Naive thymus-derived CD4-positive, alpha-beta T cell (primary cell): ENCODE data around the gene MOSMO. TPM values are rescaled to one million over a fixed set of nuclear protein-coding genes. Genes with fewer than 3 reads are reported as not detected.
"Not testable (repeated sequence)": the region's sequence is repeated elsewhere in the genome, so short reads cannot be mapped to it uniquely, and the experiment has no call there.

Source experiments
- ATAC-seq: fragments of 150-1000 bp; cut with Tn5 transposase; 2 replicates; pipeline ENCODE4 v1.10.0; 2021; ENCODE audit warnings: mild to moderate bottlenecking, moderate library complexity
- CTCF ChIA-PET: fragments of 350-600 bp; sonication (Branson Sonifier 250); formaldehyde crosslinking; loops from one replicate; lab custom pipeline; 2021; ENCODE audit warnings: antibody characterized with exemption; lab: Charles Lee
- POLR2A ChIA-PET: fragments of 350-600 bp; sonication (Branson Sonifier 250); formaldehyde crosslinking; loops from one replicate; lab custom pipeline; 2021; ENCODE audit warnings: antibody characterized with exemption, inconsistent platforms; lab: Charles Lee
- DNase-seq, 9 donors: peaks; one replicate each; pipeline versions ENCODE4 v3.0.0 to v3.0.0-alpha.2; 2020 to 2022; ENCODE audit warnings: mixed read lengths in 1 of 9
- H3K27ac ChIP-seq: one replicate; pipeline ENCODE4 v1.7.0; 2013; ENCODE audit warnings: mild to moderate bottlenecking, low read depth, low read length, moderate library complexity
- H3K27me3 ChIP-seq, 2 donors: one replicate each; pipeline ENCODE4 v1.7.0; 2013; ENCODE audit warnings: low read length in 2 of 2, mild to moderate bottlenecking in 2 of 2, moderate library complexity in 2 of 2; ENCODE audit not compliant: control insufficient read depth in 2 of 2, insufficient read depth in 2 of 2
- H3K36me3 ChIP-seq, 3 experiments: 1 replicate in 2 of 3; 2 replicates in 1 of 3; pipeline ENCODE4 v1.7.0; 2013; ENCODE audit warnings: low read length in 3 of 3, mild to moderate bottlenecking in 3 of 3, moderate library complexity in 1 of 3; ENCODE audit not compliant: insufficient read depth in 3 of 3, control insufficient read depth in 2 of 3
- H3K4me1 ChIP-seq, 2 donors: one replicate each; pipeline ENCODE4 v1.7.0; 2013; ENCODE audit warnings: low read length in 2 of 2, mild to moderate bottlenecking in 2 of 2, moderate library complexity in 1 of 2; ENCODE audit not compliant: control insufficient read depth in 2 of 2, insufficient read depth in 2 of 2
- H3K4me3 ChIP-seq: 2 replicates; pipeline ENCODE4 v1.7.0; 2013; ENCODE audit warnings: mild to moderate bottlenecking, low read length
- H3K9me3 ChIP-seq, 3 experiments: 1 replicate in 2 of 3; 2 replicates in 1 of 3; pipeline ENCODE4 v1.7.0; 2013; ENCODE audit warnings: low read length in 3 of 3; ENCODE audit not compliant: control insufficient read depth in 2 of 3
- H3K27ac Mint-ChIP-seq, 9 donors: one replicate each; pipeline ENCODE4 v1.8.0; 2020 to 2022; ENCODE audit warnings: mixed read lengths in 9 of 9, mild to moderate bottlenecking in 8 of 9, moderate library complexity in 5 of 9, inconsistent platforms in 2 of 9
- H3K27me3 Mint-ChIP-seq, 5 donors: one replicate each; pipeline ENCODE4 v1.8.0; 2021 to 2022; ENCODE audit warnings: mixed read lengths in 5 of 5, mild to moderate bottlenecking in 1 of 5
- H3K36me3 Mint-ChIP-seq, 5 donors: one replicate each; pipeline ENCODE4 v1.8.0; 2020 to 2022; ENCODE audit warnings: mixed read lengths in 5 of 5, mild to moderate bottlenecking in 3 of 5, inconsistent platforms in 1 of 5
- H3K4me1 Mint-ChIP-seq, 7 donors: one replicate each; pipeline ENCODE4 v1.8.0; 2020 to 2022; ENCODE audit warnings: mixed read lengths in 7 of 7, mild to moderate bottlenecking in 3 of 7, inconsistent platforms in 1 of 7
- H3K4me3 Mint-ChIP-seq, 10 donors: one replicate each; pipeline ENCODE4 v1.8.0; 2020 to 2022; ENCODE audit warnings: mild to moderate bottlenecking in 10 of 10, mixed read lengths in 10 of 10, moderate library complexity in 6 of 10, inconsistent platforms in 2 of 10
- H3K9me3 Mint-ChIP-seq, 11 donors: one replicate each; pipeline ENCODE4 v1.8.0; 2020 to 2022; ENCODE audit warnings: mixed read lengths in 11 of 11, mild to moderate bottlenecking in 4 of 11, inconsistent platforms in 1 of 11, moderate library complexity in 1 of 11
- intact Hi-C, 2 donors: fragments of 100-400 bp; cut with micrococcal nuclease; formaldehyde crosslinking; loops; one replicate each; pipeline ENCODE4 v1.15.1; 2023
- polyA plus RNA-seq, 2 donors: library from polyadenylated mRNA; unstranded; fragments of 300-500 nt; fragmentation: Illumina TruSeq; gene quantifications; one replicate each; pipeline ENCODE4 v1.2.3, GENCODE V29; 2021
- total RNA-seq, 6 experiments: library from RNA in 5 of 6; stranded (reverse) in 5 of 6; gene quantifications; 1 replicate in 5 of 6; 2 replicates in 1 of 6; pipeline ENCODE4 v1.2.3 and lab custom pipeline; 2021 to 2026

Gene MOSMO
- total and polyA plus RNA-seq, 7 experiments from 2014 or later, result 2.8 to 24.0 (median 9.9) TPM

GRCh38 chr16:22022151-22022550 lies 14.2 kb downstream of the MOSMO start:
- Histone ChIP-seq H3K36me3 (peaks cover 0 to 3% (median 0%) of the 10 kb centered on the region in 3 experiments), H3K4me1 (peaks cover 0 to 5% of the 10 kb centered on the region in 2 donors), H3K27ac (no peak overlapping the region), H3K4me3 (no peak overlapping the region), H3K9me3 (no peaks in the 10 kb centered on the region), H3K27me3 (no peaks in the 10 kb centered on the region)
- peaks cover 10 to 68% (median 49%) of the 10 kb centered on the region in 7 donors for H3K4me1 Mint-ChIP-seq
- POLR2A ChIA-PET, result interaction anchor here (0.8 kb wide), 1 partner anchor 15 kb away, joined by 4 read pairs; no protein-coding TSS in a partner anchor
- DNase-seq (no peak), ATAC-seq (no peak)
- H3K27me3 Mint-ChIP-seq, result no peaks in the 10 kb centered on the region
- peaks cover 0 to 12% (median 0%) of the 10 kb centered on the region in 5 donors for H3K36me3 Mint-ChIP-seq
- H3K27ac Mint-ChIP-seq, result no peak overlapping the region
- intact Hi-C loops, result no loop called here
- CTCF ChIA-PET, result interaction anchor here (0.7 to 1.5 kb wide), 2 partner anchors 13 to 55 kb away, joined by 3 read pairs; no protein-coding TSS in a partner anchor
- no peak overlapping the region for H3K4me3 Mint-ChIP-seq
- no peaks in the 10 kb centered on the region for H3K9me3 Mint-ChIP-seq

GRCh38 chr16:22023505-22023904 lies 15.6 kb downstream of the MOSMO start:
- Histone ChIP-seq H3K36me3 (peaks cover 0 to 3% (median 0%) of the 10 kb centered on the region in 3 experiments), H3K27ac (no peak overlapping the region), H3K27me3 (no peaks in the 10 kb centered on the region), H3K4me3 (no peak overlapping the region), H3K9me3 (no peaks in the 10 kb centered on the region), H3K4me1 (no peaks in the 10 kb centered on the region)
- intact Hi-C loops, result no loop called here
- Mint-ChIP-seq H3K9me3 (no peaks in the 10 kb centered on the region), H3K4me3 (no peak overlapping the region), H3K27me3 (no peaks in the 10 kb centered on the region), H3K27ac (no peak overlapping the region), H3K4me1 (peaks cover 13 to 61% (median 40%) of the 10 kb centered on the region in 7 donors), H3K36me3 (peaks cover 0 to 14% (median 0%) of the 10 kb centered on the region in 5 donors)
- CTCF ChIA-PET, result interaction anchor here (0.9 to 1.5 kb wide), 2 partner anchors 12 to 14 kb away, joined by 3 read pairs; no protein-coding TSS in a partner anchor
- DNase-seq, result no peak
- POLR2A ChIA-PET, result no interaction called here
- no peak for ATAC-seq

DNA sequence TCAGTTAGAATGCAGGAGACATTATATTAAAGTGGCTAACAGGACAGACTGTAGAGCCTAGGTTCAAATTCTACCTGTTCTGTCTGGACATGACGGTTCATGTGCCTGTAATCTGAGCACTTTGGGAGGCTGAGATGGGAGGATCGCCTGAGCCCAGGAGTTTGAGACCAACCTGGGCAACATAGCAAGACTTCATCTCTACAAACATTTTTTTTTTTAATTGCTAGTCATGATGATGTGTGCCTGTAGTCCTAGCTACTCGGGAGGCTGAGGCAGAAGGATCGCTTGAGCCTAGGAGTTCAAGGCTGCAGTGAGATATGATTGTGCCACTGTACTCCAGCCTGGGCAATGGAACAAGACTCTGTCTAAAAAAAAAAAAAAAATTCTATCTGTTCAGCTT lies 16.9 kb downstream of the MOSMO start:
- H3K27ac ChIP-seq, H3K27me3 Mint-ChIP-seq, H3K27me3 ChIP-seq, intact Hi-C loops, H3K4me3 Mint-ChIP-seq, H3K36me3 ChIP-seq, H3K27ac Mint-ChIP-seq, CTCF ChIA-PET, H3K4me3 ChIP-seq, ATAC-seq, DNase-seq, H3K9me3 ChIP-seq, H3K4me1 ChIP-seq, POLR2A ChIA-PET, H3K9me3 Mint-ChIP-seq: not testable (repeated sequence)
- Mint-ChIP-seq H3K4me1 (peaks cover 8 to 49% (median 29%) of the 10 kb centered on the region in 7 donors), H3K36me3 (peaks cover under 1 to 19% (median 1%) of the 10 kb centered on the region in 5 donors)

- H3K4me3 Mint-ChIP-seq, result no peak overlapping the region
- H3K9me3 ChIP-seq, result no peaks in the 10 kb centered on the region
- peaks cover 13 to 44% (median 24%) of the 10 kb centered on the region in 7 donors for H3K4me1 Mint-ChIP-seq
- H3K36me3 ChIP-seq, result no peaks in the 10 kb centered on the region
- no peaks in the 10 kb centered on the region for H3K4me1 ChIP-seq
- H3K27ac ChIP-seq, result no peak overlapping the region
- no peaks in the 10 kb centered on the region for H3K27me3 Mint-ChIP-seq
- H3K36me3 Mint-ChIP-seq, result peaks cover 5 to 33% (median 17%) of the 10 kb centered on the region in 5 donors
- H3K4me3 ChIP-seq, result no peak overlapping the region
- H3K9me3 Mint-ChIP-seq, result peaks cover 0 to 7% (median 0%) of the 10 kb centered on the region in 11 donors
- CTCF ChIA-PET, result no interaction called here
- POLR2A ChIA-PET, result no interaction called here
- DNase-seq (no peak), ATAC-seq (no peak)
- peak overlapping the region in 1 of 9 donors; percentile 52 for H3K27ac Mint-ChIP-seq
- intact Hi-C loops, result no loop called here
- H3K27me3 ChIP-seq, result no peaks in the 10 kb centered on the region
Measured at GRCh38 chr16:22027633-22028032, 19.7 kb downstream of the MOSMO start.

- POLR2A ChIA-PET, result no interaction called here
- no peak overlapping the region for H3K27ac ChIP-seq
Measured at GRCh38 chr16:22029632-22030031, 21.7 kb downstream of the MOSMO start.

GRCh38 chr16:22030087-22030812 lies 22.3 kb downstream of the MOSMO start:
- ChIA-PET CTCF (no interaction called here), POLR2A (no interaction called here)
- Mint-ChIP-seq H3K36me3 (peaks cover 7 to 29% (median 27%) of the 10 kb centered on the region in 5 donors), H3K9me3 (peaks cover 0 to 7% (median 0%) of the 10 kb centered on the region in 11 donors), H3K27ac (no peak overlapping the region), H3K27me3 (no peaks in the 10 kb centered on the region), H3K4me3 (no peak overlapping the region), H3K4me1 (peaks cover 24 to 47% (median 33%) of the 10 kb centered on the region in 7 donors)
- no peaks in the 10 kb centered on the region for H3K27me3 ChIP-seq
- DNase-seq (no peak), ATAC-seq (no peak)
- H3K36me3 ChIP-seq, result no peaks in the 10 kb centered on the region
- no peak overlapping the region for H3K4me3 ChIP-seq
- H3K27ac ChIP-seq, result no peak overlapping the region
- intact Hi-C loops, result no loop called here
- no peaks in the 10 kb centered on the region for H3K4me1 ChIP-seq
- no peaks in the 10 kb centered on the region for H3K9me3 ChIP-seq

More at GRCh38 chr16:22029632-22030031, 21.7 kb downstream of the MOSMO start:
- peaks cover 0 to 7% (median 0%) of the 10 kb centered on the region in 11 donors for H3K9me3 Mint-ChIP-seq
- no peaks in the 10 kb centered on the region for H3K9me3 ChIP-seq
- H3K27me3 Mint-ChIP-seq, result no peaks in the 10 kb centered on the region
- no peak for DNase-seq
- H3K36me3 ChIP-seq, result no peaks in the 10 kb centered on the region
- H3K27me3 ChIP-seq, result no peaks in the 10 kb centered on the region
- H3K27ac Mint-ChIP-seq, result no peak overlapping the region
- no peak overlapping the region for H3K4me3 ChIP-seq
- H3K4me3 Mint-ChIP-seq, result no peak overlapping the region
- no peaks in the 10 kb centered on the region for H3K4me1 ChIP-seq
- CTCF ChIA-PET, result no interaction called here
- H3K36me3 Mint-ChIP-seq, result peaks cover 7 to 29% (median 27%) of the 10 kb centered on the region in 5 donors
- H3K4me1 Mint-ChIP-seq, result peaks cover 23 to 43% (median 30%) of the 10 kb centered on the region in 7 donors
- ATAC-seq, result no peak
- intact Hi-C loops, result no loop called here
